IMR-90 (cell line): ENCODE measurements around the gene DPYD. TPM values are rescaled to one million over a fixed set of nuclear protein-coding genes. Genes with fewer than 3 reads are reported as not detected.
A peak's percentile ranks its signal among the peaks of the same experiment; 100 is the strongest.

ENCODE experiments used
- ATAC-seq: fragments of 200-7000 bp; cut with Tn5 transposase; 2 replicates; pipeline ENCODE4 v1.9.1; 2020; ENCODE audit warnings: low read depth, mild to moderate bottlenecking, moderate library complexity
- BruUV-seq: library from RNA; stranded (reverse); fragments of 400-500 nt; replicated peaks from 2 replicates; lab custom pipeline; 2021; lab: Mats Ljungman, UMichigan
- CTCF ChIA-PET: fragments of 300-600 bp; formaldehyde crosslinking; extraction: SDS; loops from one replicate; lab custom pipeline; 2021; ENCODE audit warnings: antibody characterized with exemption; lab: Yijun Ruan, JAX
- POLR2A ChIA-PET: fragments of 300-600 bp; sonication (Branson Sonifier 250); formaldehyde crosslinking; loops from one replicate; lab custom pipeline; 2022; ENCODE audit warnings: antibody characterized with exemption; ENCODE audit not compliant: unreplicated experiment; lab: Charles Lee
- DNase-seq: peaks from one replicate; pipeline ENCODE4 v3.0.0; 2013
- H2AFZ ChIP-seq: replicated peaks from 2 replicates; pipeline ENCODE3; 2013; ENCODE audit warnings: low read length, mild to moderate bottlenecking; ENCODE audit not compliant: poor library complexity
- H2AK5ac ChIP-seq: 2 replicates; pipeline ENCODE4 v1.6.1; 2013; ENCODE audit warnings: low read depth, low read length, inconsistent platforms
- H2AK9ac ChIP-seq: replicated peaks from 2 replicates; pipeline ENCODE3; 2013; ENCODE audit warnings: mild to moderate bottlenecking, low read depth, low read length, moderate library complexity; ENCODE audit not compliant: poor library complexity
- H2BK120ac ChIP-seq: 2 replicates; pipeline ENCODE4 v1.6.1; 2013; ENCODE audit warnings: low read depth, low read length, inconsistent platforms
- H2BK15ac ChIP-seq: 3 replicates; pipeline ENCODE4 v1.6.1; 2013; ENCODE audit warnings: low read depth, low read length, inconsistent platforms
- H2BK20ac ChIP-seq: 2 replicates; pipeline ENCODE4 v1.6.1; 2013; ENCODE audit warnings: low read depth, mild to moderate bottlenecking, inconsistent platforms, low read length, moderate library complexity
- H2BK5ac ChIP-seq: 2 replicates; pipeline ENCODE4 v1.6.1; 2013; ENCODE audit warnings: mild to moderate bottlenecking, low read depth, low read length, inconsistent platforms; ENCODE audit not compliant: poor library complexity, severe bottlenecking
- H3K14ac ChIP-seq: replicated peaks from 2 replicates; pipeline ENCODE4 v1.6.1; 2013; ENCODE audit warnings: low read depth, low read length, inconsistent platforms
- H3K18ac ChIP-seq: 2 replicates; pipeline ENCODE4 v1.6.1; 2013; ENCODE audit warnings: low read depth, low read length, control low read depth
- H3K23ac ChIP-seq: 2 replicates; pipeline ENCODE4 v1.6.1; 2013; ENCODE audit warnings: low read depth, low read length, inconsistent platforms
- H3K27ac ChIP-seq: 2 replicates; pipeline ENCODE4 v1.5.1; 2013; ENCODE audit warnings: mild to moderate bottlenecking, control low read depth, low read length; ENCODE audit not compliant: insufficient read depth
- H3K27me3 ChIP-seq: 2 replicates; pipeline ENCODE4 v1.6.1; 2013; ENCODE audit warnings: low read length; ENCODE audit not compliant: control insufficient read depth, insufficient read depth
- H3K36me3 ChIP-seq: 2 replicates; pipeline ENCODE4 v1.6.1; 2013; ENCODE audit warnings: low read length, mixed read lengths; ENCODE audit not compliant: control insufficient read depth, insufficient read depth
- H3K4ac ChIP-seq: 2 replicates; pipeline ENCODE4 v1.6.1; 2013; ENCODE audit warnings: low read depth, low read length, inconsistent platforms
- H3K4me1 ChIP-seq: 2 replicates; pipeline ENCODE4 v1.6.1; 2013; ENCODE audit warnings: low read length, mixed read lengths; ENCODE audit not compliant: control insufficient read depth, insufficient read depth
- H3K4me2 ChIP-seq: 2 replicates; pipeline ENCODE4 v1.6.1; 2013; ENCODE audit warnings: low read depth, mild to moderate bottlenecking, control low read depth, low read length, moderate library complexity
- H3K4me3 ChIP-seq: 2 replicates; pipeline ENCODE4 v1.5.1; 2013; ENCODE audit warnings: low read depth, mild to moderate bottlenecking, control low read depth, low read length, moderate library complexity; ENCODE audit not compliant: insufficient read depth
- H3K56ac ChIP-seq: 2 replicates; pipeline ENCODE4 v1.6.1; 2013; ENCODE audit warnings: low read length, inconsistent platforms; ENCODE audit not compliant: insufficient read depth; ENCODE audit errors: extremely low read depth
- H3K79me1 ChIP-seq, 2 experiments: 2 replicates each; pipeline ENCODE4 v1.6.1; 2013; ENCODE audit warnings: low read length in 2 of 2, inconsistent platforms in 1 of 2, low read depth in 1 of 2
- H3K9ac ChIP-seq: 2 replicates; pipeline ENCODE4 v1.6.1; 2013; ENCODE audit warnings: low read depth, low read length, control low read depth
- H3K9me1 ChIP-seq: 2 replicates; pipeline ENCODE4 v1.6.1; 2013; ENCODE audit warnings: low read length, inconsistent platforms; ENCODE audit not compliant: insufficient read depth
- H3K9me3 ChIP-seq: 2 replicates; pipeline ENCODE4 v1.6.1; 2013; ENCODE audit warnings: low read length; ENCODE audit not compliant: control insufficient read depth, insufficient read depth
- H4K20me1 ChIP-seq: 2 replicates; pipeline ENCODE4 v1.6.1; 2013; ENCODE audit warnings: low read length, inconsistent platforms; ENCODE audit not compliant: insufficient read depth
- H4K5ac ChIP-seq: 2 replicates; pipeline ENCODE4 v1.6.1; 2013; ENCODE audit warnings: mild to moderate bottlenecking, low read depth, low read length, control low read depth
- H4K8ac ChIP-seq, 2 experiments: 2 replicates each; pipeline ENCODE4 v1.6.1; 2013; ENCODE audit warnings: low read depth in 2 of 2, low read length in 2 of 2, control low read depth in 1 of 2, inconsistent platforms in 1 of 2
- H4K91ac ChIP-seq: 2 replicates; pipeline ENCODE4 v1.6.1; 2013; ENCODE audit warnings: low read depth, low read length, inconsistent platforms; ENCODE audit not compliant: insufficient read depth
- BHLHE40 ChIP-seq: fragments of 150-350 bp; IDR thresholded peaks from 2 replicates; pipeline ENCODE4 v1.6.1; 2016; ENCODE audit warnings: mild to moderate bottlenecking, low read depth, low read length
- CEBPB ChIP-seq: IDR thresholded peaks from 2 replicates; pipeline ENCODE4 v1.6.1; 2012; ENCODE audit warnings: low read depth, low read length, improper control_type of control experiment
- CHD1 ChIP-seq: IDR thresholded peaks from 2 replicates; pipeline ENCODE4 v1.6.1; 2012; ENCODE audit warnings: low read depth, low read length, improper control_type of control experiment
- CTCF ChIP-seq: conservative IDR thresholded peaks from 2 replicates; pipeline ENCODE4 v1.5.1; 2012; ENCODE audit warnings: mild to moderate bottlenecking, low read depth, low read length, improper control_type of control experiment
- ELK1 ChIP-seq: fragments of 150-350 bp; IDR thresholded peaks from 2 replicates; pipeline ENCODE4 v1.6.1; 2016; ENCODE audit warnings: low read depth, mild to moderate bottlenecking, low read length, moderate library complexity, borderline replicate concordance
- FOS ChIP-seq: fragments of 150-350 bp; IDR thresholded peaks from 2 replicates; pipeline ENCODE4 v1.6.1; 2016; ENCODE audit warnings: low read depth, low read length
- MAFK ChIP-seq: IDR thresholded peaks from 2 replicates; pipeline ENCODE4 v1.6.1; 2012; ENCODE audit warnings: low read depth, low read length, improper control_type of control experiment
- MAZ ChIP-seq: IDR thresholded peaks from 2 replicates; pipeline ENCODE4 v1.6.1; 2012; ENCODE audit warnings: low read depth, mild to moderate bottlenecking, low read length, improper control_type of control experiment, moderate library complexity, borderline replicate concordance
- MXI1 ChIP-seq: IDR thresholded peaks from 2 replicates; pipeline ENCODE4 v1.6.1; 2012; ENCODE audit warnings: low read depth, mild to moderate bottlenecking, low read length, moderate library complexity, borderline replicate concordance
- NFE2L2 ChIP-seq: fragments of 150-350 bp; IDR thresholded peaks from 2 replicates; pipeline ENCODE4 v1.6.1; 2016; ENCODE audit warnings: low read depth, mild to moderate bottlenecking, low read length
- POLR2A ChIP-seq: IDR thresholded peaks from 2 replicates; pipeline ENCODE4 v1.6.1; 2012; ENCODE audit warnings: mild to moderate bottlenecking, low read depth, low read length
- RAD21 ChIP-seq: IDR thresholded peaks from 2 replicates; pipeline ENCODE4 v1.6.1; 2012; ENCODE audit warnings: low read length, improper control_type of control experiment
- RCOR1 ChIP-seq: IDR thresholded peaks from 2 replicates; pipeline ENCODE4 v1.6.1; 2012; ENCODE audit warnings: mild to moderate bottlenecking, low read length, improper control_type of control experiment; ENCODE audit not compliant: insufficient replicate concordance
- RFX5 ChIP-seq: IDR thresholded peaks from 2 replicates; pipeline ENCODE4 v1.8.0; 2012; ENCODE audit warnings: low read depth, mild to moderate bottlenecking, low read length, moderate library complexity
- SMC3 ChIP-seq: fragments of 150-350 bp; IDR thresholded peaks from 2 replicates; pipeline ENCODE4 v1.6.1; 2016; ENCODE audit warnings: low read depth, mild to moderate bottlenecking, antibody characterized with exemption, low read length, moderate library complexity
- USF2 ChIP-seq: fragments of 150-350 bp; IDR thresholded peaks from 2 replicates; pipeline ENCODE4 v1.6.1; 2017; ENCODE audit warnings: mild to moderate bottlenecking, antibody characterized with exemption, low read length, low read depth
- WGBS, 2 experiments: methylation state at CpG; one replicate each; pipeline versions ENCODE4 v1.1.5 to v1.1.7; 2013; ENCODE audit warnings: missing lambda C conversion rate in 2 of 2; ENCODE audit not compliant: insufficient read length in 1 of 2; ENCODE audit errors: extremely low coverage in 2 of 2; 5-methylcytosine and 5-hydroxymethylcytosine counted together
- dilution Hi-C: fragments of 300-500 bp; cut with HindIII; formaldehyde crosslinking; loops from one replicate; pipeline ENCODE4 v1.14.3; 2018; ENCODE audit warnings: low sequenced_read_pairs; ENCODE audit not compliant: unreplicated experiment
- in situ Hi-C: fragments of 300-500 bp; cut with MboI; formaldehyde crosslinking; loops from 3 replicates; pipeline ENCODE4 v1.14.3; 2019; ENCODE audit warnings: low sequenced_read_pairs, inconsistent platforms, mixed read lengths
- intact Hi-C: fragments of 100-400 bp; cut with micrococcal nuclease; formaldehyde crosslinking; loops from 2 replicates; pipeline ENCODE4 v1.10.0; 2022
- polyA plus RNA-seq, 3 experiments: library from polyadenylated mRNA; depleted of rRNA; stranded (reverse); fragments of >200 nt; gene quantifications; 2 replicates each; pipeline ENCODE4 v1.2.3, GENCODE V29; 2012; ENCODE audit warnings: low replicate concordance in 1 of 3
- total RNA-seq: library from RNA; depleted of rRNA; stranded (reverse); fragments of >200 nt; gene quantifications from 2 replicates; pipeline ENCODE4 v1.2.3, GENCODE V29; 2012

Gene DPYD
- total and polyA plus RNA-seq, 2 of the 4 experiments (the other 2 are of a cell fraction) = 9.3 to 47.3 TPM

GRCh38 chr1:97796711-97797110, 124.1 kb downstream of the DPYD start:
- no peak overlapping the region for H3K27ac ChIP-seq
- no peak overlapping the region for H3K56ac ChIP-seq
- H3K9ac ChIP-seq = no peak overlapping the region
- H3K36me3 ChIP-seq = no peaks in the 10 kb centered on the region
- BruUV-seq = no TSS peak
- ATAC-seq = peak; percentile 42
- H3K4me2 ChIP-seq = no peak overlapping the region
- H3K27me3 ChIP-seq = no peaks in the 10 kb centered on the region
- no peaks in the 10 kb centered on the region for H4K20me1 ChIP-seq
- H3K14ac ChIP-seq = no peak overlapping the region
- peak; percentile 8 for DNase-seq
- no peak overlapping the region for H3K4me3 ChIP-seq
- intact Hi-C loops = no loop called here
- H2BK20ac ChIP-seq = no peak overlapping the region
- no peak overlapping the region for H4K5ac ChIP-seq
- H4K8ac ChIP-seq = no peak overlapping the region
- CTCF ChIA-PET = no interaction called here
- H2BK15ac ChIP-seq = no peak overlapping the region
- no peak overlapping the region for H4K91ac ChIP-seq
- H3K9me1 ChIP-seq = no peaks in the 10 kb centered on the region
- no peak overlapping the region for H3K23ac ChIP-seq
- no peak overlapping the region for H2AK5ac ChIP-seq
- WGBS, 2 experiments = no CpG with 5 or more reads among the region's 2 CpGs
- no peaks in the 10 kb centered on the region for H3K4me1 ChIP-seq
- no peak overlapping the region for H2AK9ac ChIP-seq
- H2BK120ac ChIP-seq = no peak overlapping the region
- no peaks in the 10 kb centered on the region for H3K9me3 ChIP-seq
- in situ Hi-C loops = loop anchor here (25.0 kb wide), 1 partner anchor 834 kb away; no protein-coding TSS in a partner anchor
- no peak overlapping the region for H2AFZ ChIP-seq
- no peak overlapping the region for H3K4ac ChIP-seq
- no peak overlapping the region for H2BK5ac ChIP-seq
- dilution Hi-C loops = no loop called here
- 0 out of 4 replicates have a peak, but pooled peaks cover 0 to 4% of the 10 kb centered on the region in 2 experiments for H3K79me1 ChIP-seq
- POLR2A ChIA-PET = no interaction called here
- no peak overlapping the region for H3K18ac ChIP-seq
- TF ChIP-seq FOS (no peak), RFX5 (no peak), MAFK (no peak), CEBPB (no peak), NFE2L2 (no peak), ELK1 (no peak), CHD1 (no peak), MXI1 (no peak), MAZ (no peak), POLR2A (no peak), SMC3 (no peak), RAD21 (no peak), BHLHE40 (no peak), RCOR1 (no peak), CTCF (no peak), USF2 (no peak)
